Measurements from ENCODE around the gene KRTAP4-8. TPM values are rescaled to one million over a fixed set of nuclear protein-coding genes. Genes with fewer than 3 reads are reported as not detected.
"Not testable (repeated sequence)": the region's sequence is repeated elsewhere in the genome, so short reads cannot be mapped to it uniquely, and the experiment has no call there.

KRTAP4-8 gene
- total RNA-seq, 6 experiments from 2014 or later, result not detected

- Histone ChIP-seq H3K36me3 (no peaks in the 10 kb centered on the region), H3K27ac (no peak overlapping the region), H3K4me3 (no peak overlapping the region), H3K27me3 (no peaks in the 10 kb centered on the region), H3K9me3 (no peaks in the 10 kb centered on the region), H3K4me1 (no peaks in the 10 kb centered on the region)
- DNase-seq (no peak), ATAC-seq (no peak)
- intact Hi-C loops (cut with DNase I), result no loop called here
- 38% methylated on average over 1 of the region's 1 CpG for WGBS (ENCODE audit: insufficient coverage, low coverage, low lambda C conversion rate, missing lambda C conversion rate)
- no peak for TF ChIP-seq CTCF (IDR thresholded peaks at IDR 0.05)
Measured at GRCh38 chr17:41107941-41108450, 10.1 kb upstream of the KRTAP4-8 start.

- H3K36me3 ChIP-seq; H3K4me3 ChIP-seq; ATAC-seq; H3K9me3 ChIP-seq; H3K27me3 ChIP-seq; DNase-seq; intact Hi-C loops (cut with DNase I); H3K4me1 ChIP-seq; H3K27ac ChIP-seq: not testable (repeated sequence)
- WGBS (ENCODE audit: insufficient coverage, low coverage, low lambda C conversion rate, missing lambda C conversion rate), result no CpG with 5 or more reads among the region's 10 CpGs
Measured at GRCh38 chr17:41105347-41105746, 7.4 kb upstream of the KRTAP4-8 start, which contains the start of gene KRTAP4-9. Gene KRTAP4-9, plus strand, starts transcription at chr17:41105389. Its CDS starts 0 bp downstream, at chr17:41105389.

GRCh38 chr17:41104386-41105038 lies 6.6 kb upstream of the KRTAP4-8 start:
- H3K9me3 ChIP-seq; DNase-seq; H3K27ac ChIP-seq; H3K27me3 ChIP-seq; intact Hi-C loops (cut with DNase I); H3K4me3 ChIP-seq; H3K36me3 ChIP-seq; H3K4me1 ChIP-seq; ATAC-seq: not testable (repeated sequence)
- WGBS (ENCODE audit: insufficient coverage, low coverage, low lambda C conversion rate, missing lambda C conversion rate), result 35% methylated on average over 2 of the region's 2 CpGs

- Histone ChIP-seq H3K9me3 (no peaks in the 10 kb centered on the region), H3K4me1 (no peaks in the 10 kb centered on the region), H3K4me3 (no peak overlapping the region), H3K36me3 (no peaks in the 10 kb centered on the region), H3K27me3 (no peaks in the 10 kb centered on the region), H3K27ac (no peak overlapping the region)
- 100% methylated on average over 1 of the region's 1 CpG for WGBS (ENCODE audit: insufficient coverage, low coverage, low lambda C conversion rate, missing lambda C conversion rate)
- ATAC-seq (no peak), DNase-seq (no peak)
- TF ChIP-seq CTCF (IDR thresholded peaks at IDR 0.05) (no peak), POLR2A (IDR thresholded peaks at IDR 0.05) (no peak)
- intact Hi-C loops (cut with DNase I), result no loop called here
Measured at GRCh38 chr17:41103896-41104295, 6.0 kb upstream of the KRTAP4-8 start.

GRCh38 chr17:41101586-41102259 lies 3.8 kb upstream of the KRTAP4-8 start, which contains the start of gene KRTAP4-16:
Gene KRTAP4-16, minus strand, starts transcription at chr17:41102209. Its CDS starts 0 bp downstream, at chr17:41102209.
- H3K4me1 ChIP-seq, result no peaks in the 10 kb centered on the region
- H3K36me3 ChIP-seq, result no peaks in the 10 kb centered on the region
- H3K4me3 ChIP-seq, result no peak within 1 kb of the TSS
- H3K27me3 ChIP-seq, result no peaks in the 10 kb centered on the region
- intact Hi-C loops (cut with DNase I), result no loop called here
- ATAC-seq (no peak), DNase-seq (no peak)
- H3K9me3 ChIP-seq, result no peaks in the 10 kb centered on the region
- TF ChIP-seq CTCF (IDR thresholded peaks at IDR 0.05) (no peak), POLR2A (IDR thresholded peaks at IDR 0.05) (no peak)
- H3K27ac ChIP-seq, result no peak within 1 kb of the TSS
- 19% methylated on average over 4 of the region's 10 CpGs for WGBS (ENCODE audit: insufficient coverage, low coverage, low lambda C conversion rate, missing lambda C conversion rate)

GRCh38 chr17:41099682-41100480 lies 1.9 kb upstream of the KRTAP4-8 start:
- H3K27ac ChIP-seq; H3K4me3 ChIP-seq; ATAC-seq; H3K36me3 ChIP-seq; DNase-seq; intact Hi-C loops (cut with DNase I); H3K4me1 ChIP-seq; H3K9me3 ChIP-seq; H3K27me3 ChIP-seq: not testable (repeated sequence)
- 22% methylated on average over 7 of the region's 7 CpGs for WGBS (ENCODE audit: insufficient coverage, low coverage, low lambda C conversion rate, missing lambda C conversion rate)

Measured in right lobe of liver (tissue), 6 donors.